NCI-H2029 (cell line): ENCODE data around the gene TAF11L13.

ENCODE experiments used
- DNase-seq: peaks from one replicate; lab custom pipeline; 2025; lab: John Stamatoyannopoulos, UW

The TAF11L13 gene

GRCh38 chr5:17679597-17680203 is 47.8 kb downstream of the TAF11L13 start:
- no peak for DNase-seq

- DNase-seq: no peak
Measured at GRCh38 chr5:17680737-17681136, 48.8 kb downstream of the TAF11L13 start.
